HG03175 (cell line): ENCODE results near the gene WEE2.

ENCODE experiments used
- ATAC-seq: cut with Tn5 transposase; IDR thresholded peaks from one replicate; pipeline ENCODE4 v1.9.1; 2021; ENCODE audit warnings: mild to moderate bottlenecking, moderate library complexity; ENCODE audit not compliant: unreplicated experiment

The WEE2 gene

GRCh38 chr7:141708351-141708750 is at the start of gene WEE2:
Gene WEE2, plus strand, starts transcription at chr7:141708353. Its CDS starts 406 bp downstream, at chr7:141708759.
- no peak for ATAC-seq

- ATAC-seq, result no peak
Observed at GRCh38 chr7:141659501-141659900, 48.7 kb upstream of the WEE2 start.

- no peak for ATAC-seq
Observed at GRCh38 chr7:141660259-141660658, 47.9 kb upstream of the WEE2 start.

GRCh38 chr7:141663081-141663849 is 44.9 kb upstream of the WEE2 start:
- ATAC-seq, result no peak

- ATAC-seq, result no peak
Observed at GRCh38 chr7:141664450-141664849, 43.7 kb upstream of the WEE2 start.

GRCh38 chr7:141665208-141666035 is 42.7 kb upstream of the WEE2 start:
- no peak for ATAC-seq

- ATAC-seq, result no peak
Observed at GRCh38 chr7:141666071-141666470, 42.1 kb upstream of the WEE2 start.

- ATAC-seq, result no peak
Observed at GRCh38 chr7:141668853-141669252, 39.3 kb upstream of the WEE2 start.

GRCh38 chr7:141671705-141672496 is 36.3 kb upstream of the WEE2 start:
- ATAC-seq, result no peak

- no peak for ATAC-seq
Observed at GRCh38 chr7:141673346-141673745, 34.8 kb upstream of the WEE2 start.

GRCh38 chr7:141674171-141674671 is 33.9 kb upstream of the WEE2 start:
- no peak for ATAC-seq

- no peak for ATAC-seq
Observed at GRCh38 chr7:141674702-141675101, 33.5 kb upstream of the WEE2 start.

GRCh38 chr7:141675436-141676215 is 32.5 kb upstream of the WEE2 start:
- no peak for ATAC-seq

GRCh38 chr7:141676618-141677017 is 31.5 kb upstream of the WEE2 start:
- no peak for ATAC-seq

GRCh38 chr7:141679014-141679413 is 29.1 kb upstream of the WEE2 start:
- ATAC-seq, result no peak

GRCh38 chr7:141685285-141686023 is 22.7 kb upstream of the WEE2 start:
- ATAC-seq, result no peak

GRCh38 chr7:141686074-141686473 is 22.1 kb upstream of the WEE2 start:
- no peak for ATAC-seq

GRCh38 chr7:141686670-141687069 is 21.5 kb upstream of the WEE2 start:
- ATAC-seq, result no peak

GRCh38 chr7:141688043-141688442 is 20.1 kb upstream of the WEE2 start:
- ATAC-seq, result no peak
